HepG2 (cell line): ENCODE results near the gene TSSK3. TPM values are rescaled to one million over a fixed set of nuclear protein-coding genes. Genes with fewer than 3 reads are reported as not detected.
A peak's percentile ranks its signal among the peaks of the same experiment; 100 is the strongest.

Experiments used
- CBX2 ChIP-seq, 2 experiments: fragments of 200-600 bp in 1 of 2; sonication (generic); formaldehyde crosslinking in 1 of 2; IDR thresholded peaks; 2 replicates each; pipeline versions ENCODE4 v1.7.0 to v1.8.1; 2018 to 2022; ENCODE audit warnings: low read depth in 2 of 2, low read length in 1 of 2, mild to moderate bottlenecking in 1 of 2, missing genetic modification reagents in 1 of 2
- DNMT3B ChIP-seq: conservative IDR thresholded peaks from 2 replicates; pipeline ENCODE4 v1.6.1; 2016; ENCODE audit warnings: missing biosample characterization, control low read depth
- NR2C2 ChIP-seq: sonication (generic); formaldehyde crosslinking; IDR thresholded peaks from 2 replicates; pipeline ENCODE4 v1.4.0; 2020; ENCODE audit warnings: missing genetic modification reagents, mild to moderate bottlenecking, moderate library complexity, borderline replicate concordance
- SALL1 ChIP-seq: sonication (generic); formaldehyde crosslinking; IDR thresholded peaks from 2 replicates; pipeline ENCODE4 v1.8.0; 2022; ENCODE audit warnings: mild to moderate bottlenecking, missing genetic modification reagents
- TGIF2 ChIP-seq: IDR thresholded peaks from 2 replicates; pipeline ENCODE4 v1.6.1; 2016; ENCODE audit warnings: control low read depth, missing compliant biosample characterization
- ZNF44 ChIP-seq: sonication (generic); formaldehyde crosslinking; IDR thresholded peaks from 2 replicates; pipeline ENCODE4 v1.5.1; 2020; ENCODE audit warnings: mild to moderate bottlenecking, missing genetic modification reagents
- ZSCAN29 ChIP-seq: sonication (generic); formaldehyde crosslinking; conservative IDR thresholded peaks from 2 replicates; pipeline ENCODE4 v1.4.0; 2020; ENCODE audit warnings: mild to moderate bottlenecking, missing genetic modification reagents
- polyA plus RNA-seq, 8 experiments: library from polyadenylated mRNA; depleted of rRNA in 3 of 8; stranded (reverse) in 7 of 8; unstranded in 1 of 8; fragments of >200 nt; fragmentation: Illumina TruSeq in 4 of 8; extraction: Trizol in 4 of 8; gene quantifications; 2 replicates each; pipeline versions ENCODE4 v1.2.1 to v1.2.3, GENCODE V29; 2011 to 2016; ENCODE audit warnings: low read depth in 4 of 8, missing spikeins in 1 of 8, mixed read lengths in 1 of 8; ENCODE audit not compliant: insufficient read depth in 1 of 8
- total RNA-seq, 5 experiments: library from RNA; depleted of rRNA; stranded (reverse); fragments of >200 nt; fragmentation: Illumina TruSeq; extraction: Trizol; gene quantifications; 2 replicates each; pipeline ENCODE4 v1.2.3, GENCODE V29; 2016; ENCODE audit warnings: low read depth in 1 of 5
- TF ChIP-seq, protein P1 (sequence below): sonication (generic); formaldehyde crosslinking; IDR thresholded peaks from 2 replicates; pipeline ENCODE4 v1.4.0; 2020; ENCODE audit warnings: missing genetic modification reagents
- TF ChIP-seq, protein P2 (sequence below): sonication (generic); formaldehyde crosslinking; IDR thresholded peaks from 2 replicates; pipeline ENCODE4 v1.5.1; 2020; ENCODE audit warnings: missing genetic modification reagents, mild to moderate bottlenecking, borderline replicate concordance
- TF ChIP-seq, protein P3 (sequence below): sonication (generic); formaldehyde crosslinking; IDR thresholded peaks from 2 replicates; pipeline ENCODE4 v1.4.0; 2020; ENCODE audit warnings: missing genetic modification reagents
- TF ChIP-seq, protein P4 (sequence below): sonication (generic); formaldehyde crosslinking; IDR thresholded peaks from 2 replicates; pipeline ENCODE4 v1.4.0; 2020; ENCODE audit warnings: missing genetic modification reagents

TSSK3 gene
- total and polyA plus RNA-seq, 2 of the 13 experiments (the other 11 are each of a cell fraction or from before 2014, with no cell fraction given), result 1.0 to 1.1 TPM

DNA sequence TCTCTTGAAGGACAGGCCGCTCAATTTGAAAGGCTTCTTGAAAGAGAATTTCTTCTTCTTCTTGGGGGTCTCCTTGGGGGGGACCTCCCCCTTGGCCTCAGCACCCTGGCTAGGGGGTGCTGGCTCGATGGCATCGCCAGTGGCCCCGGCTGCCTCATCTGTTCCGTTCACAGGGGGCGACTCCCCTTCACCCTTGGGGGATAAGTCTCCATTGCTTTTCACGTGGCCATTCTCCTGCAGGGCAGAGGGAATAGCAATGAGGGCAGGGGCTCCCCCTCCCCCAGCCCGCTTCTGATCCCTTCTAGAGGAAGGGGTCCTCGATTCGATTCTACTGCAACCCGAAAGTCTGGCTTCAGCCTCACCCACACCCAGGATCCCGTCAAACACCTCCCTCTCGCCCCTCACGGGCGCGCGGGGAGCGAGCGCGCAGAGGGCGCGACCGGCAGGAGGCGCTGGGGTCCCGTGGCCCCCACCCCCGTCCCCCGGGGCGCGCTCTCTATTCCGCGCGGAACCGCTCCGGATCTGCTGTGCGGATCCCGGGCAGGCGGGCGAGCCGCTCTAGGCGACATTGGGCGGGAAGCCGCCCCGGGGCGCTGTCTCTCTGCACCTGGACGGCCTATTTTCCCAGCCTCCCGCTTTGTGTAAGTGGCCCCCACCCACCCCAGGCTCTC lies 27.3 kb upstream of the TSSK3 start (continued):
- TF ChIP-seq, protein P1, sequence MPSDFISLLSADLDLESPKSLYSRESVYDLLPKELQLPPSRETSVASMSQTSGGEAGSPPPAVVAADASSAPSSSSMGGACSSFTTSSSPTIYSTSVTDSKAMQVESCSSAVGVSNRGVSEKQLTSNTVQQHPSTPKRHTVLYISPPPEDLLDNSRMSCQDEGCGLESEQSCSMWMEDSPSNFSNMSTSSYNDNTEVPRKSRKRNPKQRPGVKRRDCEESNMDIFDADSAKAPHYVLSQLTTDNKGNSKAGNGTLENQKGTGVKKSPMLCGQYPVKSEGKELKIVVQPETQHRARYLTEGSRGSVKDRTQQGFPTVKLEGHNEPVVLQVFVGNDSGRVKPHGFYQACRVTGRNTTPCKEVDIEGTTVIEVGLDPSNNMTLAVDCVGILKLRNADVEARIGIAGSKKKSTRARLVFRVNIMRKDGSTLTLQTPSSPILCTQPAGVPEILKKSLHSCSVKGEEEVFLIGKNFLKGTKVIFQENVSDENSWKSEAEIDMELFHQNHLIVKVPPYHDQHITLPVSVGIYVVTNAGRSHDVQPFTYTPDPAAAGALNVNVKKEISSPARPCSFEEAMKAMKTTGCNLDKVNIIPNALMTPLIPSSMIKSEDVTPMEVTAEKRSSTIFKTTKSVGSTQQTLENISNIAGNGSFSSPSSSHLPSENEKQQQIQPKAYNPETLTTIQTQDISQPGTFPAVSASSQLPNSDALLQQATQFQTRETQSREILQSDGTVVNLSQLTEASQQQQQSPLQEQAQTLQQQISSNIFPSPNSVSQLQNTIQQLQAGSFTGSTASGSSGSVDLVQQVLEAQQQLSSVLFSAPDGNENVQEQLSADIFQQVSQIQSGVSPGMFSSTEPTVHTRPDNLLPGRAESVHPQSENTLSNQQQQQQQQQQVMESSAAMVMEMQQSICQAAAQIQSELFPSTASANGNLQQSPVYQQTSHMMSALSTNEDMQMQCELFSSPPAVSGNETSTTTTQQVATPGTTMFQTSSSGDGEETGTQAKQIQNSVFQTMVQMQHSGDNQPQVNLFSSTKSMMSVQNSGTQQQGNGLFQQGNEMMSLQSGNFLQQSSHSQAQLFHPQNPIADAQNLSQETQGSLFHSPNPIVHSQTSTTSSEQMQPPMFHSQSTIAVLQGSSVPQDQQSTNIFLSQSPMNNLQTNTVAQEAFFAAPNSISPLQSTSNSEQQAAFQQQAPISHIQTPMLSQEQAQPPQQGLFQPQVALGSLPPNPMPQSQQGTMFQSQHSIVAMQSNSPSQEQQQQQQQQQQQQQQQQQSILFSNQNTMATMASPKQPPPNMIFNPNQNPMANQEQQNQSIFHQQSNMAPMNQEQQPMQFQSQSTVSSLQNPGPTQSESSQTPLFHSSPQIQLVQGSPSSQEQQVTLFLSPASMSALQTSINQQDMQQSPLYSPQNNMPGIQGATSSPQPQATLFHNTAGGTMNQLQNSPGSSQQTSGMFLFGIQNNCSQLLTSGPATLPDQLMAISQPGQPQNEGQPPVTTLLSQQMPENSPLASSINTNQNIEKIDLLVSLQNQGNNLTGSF (CRISPR knock-in tag), result no peak
- TF ChIP-seq, protein P2, sequence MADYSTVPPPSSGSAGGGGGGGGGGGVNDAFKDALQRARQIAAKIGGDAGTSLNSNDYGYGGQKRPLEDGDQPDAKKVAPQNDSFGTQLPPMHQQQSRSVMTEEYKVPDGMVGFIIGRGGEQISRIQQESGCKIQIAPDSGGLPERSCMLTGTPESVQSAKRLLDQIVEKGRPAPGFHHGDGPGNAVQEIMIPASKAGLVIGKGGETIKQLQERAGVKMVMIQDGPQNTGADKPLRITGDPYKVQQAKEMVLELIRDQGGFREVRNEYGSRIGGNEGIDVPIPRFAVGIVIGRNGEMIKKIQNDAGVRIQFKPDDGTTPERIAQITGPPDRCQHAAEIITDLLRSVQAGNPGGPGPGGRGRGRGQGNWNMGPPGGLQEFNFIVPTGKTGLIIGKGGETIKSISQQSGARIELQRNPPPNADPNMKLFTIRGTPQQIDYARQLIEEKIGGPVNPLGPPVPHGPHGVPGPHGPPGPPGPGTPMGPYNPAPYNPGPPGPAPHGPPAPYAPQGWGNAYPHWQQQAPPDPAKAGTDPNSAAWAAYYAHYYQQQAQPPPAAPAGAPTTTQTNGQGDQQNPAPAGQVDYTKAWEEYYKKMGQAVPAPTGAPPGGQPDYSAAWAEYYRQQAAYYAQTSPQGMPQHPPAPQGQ, result no peak
- no peak for TF ChIP-seq NR2C2 (CRISPR knock-in tag)
- TF ChIP-seq, protein P3, sequence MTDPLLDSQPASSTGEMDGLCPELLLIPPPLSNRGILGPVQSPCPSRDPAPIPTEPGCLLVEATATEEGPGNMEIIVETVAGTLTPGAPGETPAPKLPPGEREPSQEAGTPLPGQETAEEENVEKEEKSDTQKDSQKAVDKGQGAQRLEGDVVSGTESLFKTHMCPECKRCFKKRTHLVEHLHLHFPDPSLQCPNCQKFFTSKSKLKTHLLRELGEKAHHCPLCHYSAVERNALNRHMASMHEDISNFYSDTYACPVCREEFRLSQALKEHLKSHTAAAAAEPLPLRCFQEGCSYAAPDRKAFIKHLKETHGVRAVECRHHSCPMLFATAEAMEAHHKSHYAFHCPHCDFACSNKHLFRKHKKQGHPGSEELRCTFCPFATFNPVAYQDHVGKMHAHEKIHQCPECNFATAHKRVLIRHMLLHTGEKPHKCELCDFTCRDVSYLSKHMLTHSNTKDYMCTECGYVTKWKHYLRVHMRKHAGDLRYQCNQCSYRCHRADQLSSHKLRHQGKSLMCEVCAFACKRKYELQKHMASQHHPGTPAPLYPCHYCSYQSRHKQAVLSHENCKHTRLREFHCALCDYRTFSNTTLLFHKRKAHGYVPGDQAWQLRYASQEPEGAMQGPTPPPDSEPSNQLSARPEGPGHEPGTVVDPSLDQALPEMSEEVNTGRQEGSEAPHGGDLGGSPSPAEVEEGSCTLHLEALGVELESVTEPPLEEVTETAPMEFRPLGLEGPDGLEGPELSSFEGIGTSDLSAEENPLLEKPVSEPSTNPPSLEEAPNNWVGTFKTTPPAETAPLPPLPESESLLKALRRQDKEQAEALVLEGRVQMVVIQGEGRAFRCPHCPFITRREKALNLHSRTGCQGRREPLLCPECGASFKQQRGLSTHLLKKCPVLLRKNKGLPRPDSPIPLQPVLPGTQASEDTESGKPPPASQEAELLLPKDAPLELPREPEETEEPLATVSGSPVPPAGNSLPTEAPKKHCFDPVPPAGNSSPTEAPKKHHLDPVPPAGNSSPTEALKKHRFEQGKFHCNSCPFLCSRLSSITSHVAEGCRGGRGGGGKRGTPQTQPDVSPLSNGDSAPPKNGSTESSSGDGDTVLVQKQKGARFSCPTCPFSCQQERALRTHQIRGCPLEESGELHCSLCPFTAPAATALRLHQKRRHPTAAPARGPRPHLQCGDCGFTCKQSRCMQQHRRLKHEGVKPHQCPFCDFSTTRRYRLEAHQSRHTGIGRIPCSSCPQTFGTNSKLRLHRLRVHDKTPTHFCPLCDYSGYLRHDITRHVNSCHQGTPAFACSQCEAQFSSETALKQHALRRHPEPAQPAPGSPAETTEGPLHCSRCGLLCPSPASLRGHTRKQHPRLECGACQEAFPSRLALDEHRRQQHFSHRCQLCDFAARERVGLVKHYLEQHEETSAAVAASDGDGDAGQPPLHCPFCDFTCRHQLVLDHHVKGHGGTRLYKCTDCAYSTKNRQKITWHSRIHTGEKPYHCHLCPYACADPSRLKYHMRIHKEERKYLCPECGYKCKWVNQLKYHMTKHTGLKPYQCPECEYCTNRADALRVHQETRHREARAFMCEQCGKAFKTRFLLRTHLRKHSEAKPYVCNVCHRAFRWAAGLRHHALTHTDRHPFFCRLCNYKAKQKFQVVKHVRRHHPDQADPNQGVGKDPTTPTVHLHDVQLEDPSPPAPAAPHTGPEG, result no peak
- no peak for TF ChIP-seq ZNF44 (CRISPR knock-in tag)
- TF ChIP-seq DNMT3B, result no peak
- 0 out of 2 replicates have a peak, but pooled peaks have one; percentile 37 for TF ChIP-seq ZSCAN29 (CRISPR knock-in tag)
- TF ChIP-seq, protein P4, sequence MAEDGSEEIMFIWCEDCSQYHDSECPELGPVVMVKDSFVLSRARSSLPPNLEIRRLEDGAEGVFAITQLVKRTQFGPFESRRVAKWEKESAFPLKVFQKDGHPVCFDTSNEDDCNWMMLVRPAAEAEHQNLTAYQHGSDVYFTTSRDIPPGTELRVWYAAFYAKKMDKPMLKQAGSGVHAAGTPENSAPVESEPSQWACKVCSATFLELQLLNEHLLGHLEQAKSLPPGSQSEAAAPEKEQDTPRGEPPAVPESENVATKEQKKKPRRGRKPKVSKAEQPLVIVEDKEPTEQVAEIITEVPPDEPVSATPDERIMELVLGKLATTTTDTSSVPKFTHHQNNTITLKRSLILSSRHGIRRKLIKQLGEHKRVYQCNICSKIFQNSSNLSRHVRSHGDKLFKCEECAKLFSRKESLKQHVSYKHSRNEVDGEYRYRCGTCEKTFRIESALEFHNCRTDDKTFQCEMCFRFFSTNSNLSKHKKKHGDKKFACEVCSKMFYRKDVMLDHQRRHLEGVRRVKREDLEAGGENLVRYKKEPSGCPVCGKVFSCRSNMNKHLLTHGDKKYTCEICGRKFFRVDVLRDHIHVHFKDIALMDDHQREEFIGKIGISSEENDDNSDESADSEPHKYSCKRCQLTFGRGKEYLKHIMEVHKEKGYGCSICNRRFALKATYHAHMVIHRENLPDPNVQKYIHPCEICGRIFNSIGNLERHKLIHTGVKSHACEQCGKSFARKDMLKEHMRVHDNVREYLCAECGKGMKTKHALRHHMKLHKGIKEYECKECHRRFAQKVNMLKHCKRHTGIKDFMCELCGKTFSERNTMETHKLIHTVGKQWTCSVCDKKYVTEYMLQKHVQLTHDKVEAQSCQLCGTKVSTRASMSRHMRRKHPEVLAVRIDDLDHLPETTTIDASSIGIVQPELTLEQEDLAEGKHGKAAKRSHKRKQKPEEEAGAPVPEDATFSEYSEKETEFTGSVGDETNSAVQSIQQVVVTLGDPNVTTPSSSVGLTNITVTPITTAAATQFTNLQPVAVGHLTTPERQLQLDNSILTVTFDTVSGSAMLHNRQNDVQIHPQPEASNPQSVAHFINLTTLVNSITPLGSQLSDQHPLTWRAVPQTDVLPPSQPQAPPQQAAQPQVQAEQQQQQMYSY (CRISPR knock-in tag), result no peak
- no peak for TF ChIP-seq CBX2 (IDR thresholded peaks at IDR 0.05; ENCODE audit: low read depth, low read length)
- TF ChIP-seq CBX2 (CRISPR knock-in tag; IDR thresholded peaks at IDR 0.05; ENCODE audit: low read depth), result no peak
- 0 out of 2 replicates have a peak, but pooled peaks have one; percentile 27 for TF ChIP-seq TGIF2
- TF ChIP-seq SALL1 (CRISPR knock-in tag), result peak; percentile 65
